Measurements from ENCODE around the gene GSX2. TPM values are rescaled to one million over a fixed set of nuclear protein-coding genes. Genes with fewer than 3 reads are reported as not detected.

Gene GSX2
- total and polyA plus RNA-seq, 2 of the 4 experiments (the other 2 are of a cell fraction), result not detected

DNA sequence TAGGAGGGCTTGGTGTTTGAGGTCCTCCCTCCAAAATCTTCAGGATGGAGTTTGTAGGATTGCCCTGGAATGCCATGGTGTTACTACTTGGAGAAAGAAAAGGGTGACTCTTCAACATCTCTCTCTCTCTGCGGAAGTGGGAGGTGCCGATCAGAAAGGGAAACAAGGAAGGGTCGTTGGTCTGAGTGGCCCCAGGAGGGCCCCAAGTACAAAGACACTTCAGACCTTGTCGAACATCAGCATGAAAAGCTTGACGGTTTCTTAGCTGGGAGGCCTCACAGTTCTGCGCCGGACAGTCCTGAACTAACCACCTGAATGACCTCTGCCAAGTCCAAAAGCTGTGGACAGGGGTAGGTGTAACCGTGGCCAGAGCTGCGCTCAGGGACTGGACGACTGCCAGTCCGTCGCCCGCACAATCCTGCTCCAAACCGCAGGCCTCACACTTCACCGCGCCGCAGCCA, 646 bp upstream of the GSX2 start:
- peak overlapping the region; percentile 37; the same call in 1 of the 2 replicates for H2AK5ac ChIP-seq (ENCODE audit: low read depth, low read length)
- dilution Hi-C loops (cut with HindIII; ENCODE audit: low sequenced_read_pairs, unreplicated experiment), result no loop called here
- H2AK9ac ChIP-seq (replicated peaks; ENCODE audit: low read depth, low read length, poor library complexity), result peak overlapping the region; percentile 22
- H3K14ac ChIP-seq (replicated peaks; ENCODE audit: low read depth, low read length), result no peak overlapping the region
- TF ChIP-seq NFE2L2 (IDR thresholded peaks at IDR 0.05; ENCODE audit: low read depth, low read length) (no peak), CHD1 (IDR thresholded peaks at IDR 0.05; ENCODE audit: low read depth, low read length) (no peak), RFX5 (IDR thresholded peaks at IDR 0.05; ENCODE audit: low read depth, low read length) (no peak), SMC3 (IDR thresholded peaks at IDR 0.05; ENCODE audit: low read depth, low read length) (no peak), BHLHE40 (IDR thresholded peaks at IDR 0.05; ENCODE audit: low read depth, low read length) (no peak), RAD21 (IDR thresholded peaks at IDR 0.05; ENCODE audit: low read length) (no peak), FOS (IDR thresholded peaks at IDR 0.05; ENCODE audit: low read depth, low read length) (no peak), POLR2A (IDR thresholded peaks at IDR 0.05; ENCODE audit: low read depth, low read length) (no peak), RCOR1 (IDR thresholded peaks at IDR 0.05; ENCODE audit: insufficient replicate concordance, low read length) (no peak), MAFK (IDR thresholded peaks at IDR 0.05; ENCODE audit: low read depth, low read length) (no peak), MXI1 (IDR thresholded peaks at IDR 0.05; ENCODE audit: borderline replicate concordance, low read depth, low read length) (no peak), MAZ (IDR thresholded peaks at IDR 0.05; ENCODE audit: borderline replicate concordance, low read depth, low read length) (no peak), CEBPB (IDR thresholded peaks at IDR 0.05; ENCODE audit: low read depth, low read length) (no peak)
- TF ChIP-seq, protein P1, sequence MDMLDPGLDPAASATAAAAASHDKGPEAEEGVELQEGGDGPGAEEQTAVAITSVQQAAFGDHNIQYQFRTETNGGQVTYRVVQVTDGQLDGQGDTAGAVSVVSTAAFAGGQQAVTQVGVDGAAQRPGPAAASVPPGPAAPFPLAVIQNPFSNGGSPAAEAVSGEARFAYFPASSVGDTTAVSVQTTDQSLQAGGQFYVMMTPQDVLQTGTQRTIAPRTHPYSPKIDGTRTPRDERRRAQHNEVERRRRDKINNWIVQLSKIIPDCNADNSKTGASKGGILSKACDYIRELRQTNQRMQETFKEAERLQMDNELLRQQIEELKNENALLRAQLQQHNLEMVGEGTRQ (IDR thresholded peaks at IDR 0.05; ENCODE audit: low read depth, low read length), result no peak
- TF ChIP-seq, protein P2, sequence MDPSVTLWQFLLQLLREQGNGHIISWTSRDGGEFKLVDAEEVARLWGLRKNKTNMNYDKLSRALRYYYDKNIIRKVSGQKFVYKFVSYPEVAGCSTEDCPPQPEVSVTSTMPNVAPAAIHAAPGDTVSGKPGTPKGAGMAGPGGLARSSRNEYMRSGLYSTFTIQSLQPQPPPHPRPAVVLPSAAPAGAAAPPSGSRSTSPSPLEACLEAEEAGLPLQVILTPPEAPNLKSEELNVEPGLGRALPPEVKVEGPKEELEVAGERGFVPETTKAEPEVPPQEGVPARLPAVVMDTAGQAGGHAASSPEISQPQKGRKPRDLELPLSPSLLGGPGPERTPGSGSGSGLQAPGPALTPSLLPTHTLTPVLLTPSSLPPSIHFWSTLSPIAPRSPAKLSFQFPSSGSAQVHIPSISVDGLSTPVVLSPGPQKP (IDR thresholded peaks at IDR 0.05; ENCODE audit: borderline replicate concordance, low read depth, low read length), result no peak
- TF ChIP-seq, protein P3, sequence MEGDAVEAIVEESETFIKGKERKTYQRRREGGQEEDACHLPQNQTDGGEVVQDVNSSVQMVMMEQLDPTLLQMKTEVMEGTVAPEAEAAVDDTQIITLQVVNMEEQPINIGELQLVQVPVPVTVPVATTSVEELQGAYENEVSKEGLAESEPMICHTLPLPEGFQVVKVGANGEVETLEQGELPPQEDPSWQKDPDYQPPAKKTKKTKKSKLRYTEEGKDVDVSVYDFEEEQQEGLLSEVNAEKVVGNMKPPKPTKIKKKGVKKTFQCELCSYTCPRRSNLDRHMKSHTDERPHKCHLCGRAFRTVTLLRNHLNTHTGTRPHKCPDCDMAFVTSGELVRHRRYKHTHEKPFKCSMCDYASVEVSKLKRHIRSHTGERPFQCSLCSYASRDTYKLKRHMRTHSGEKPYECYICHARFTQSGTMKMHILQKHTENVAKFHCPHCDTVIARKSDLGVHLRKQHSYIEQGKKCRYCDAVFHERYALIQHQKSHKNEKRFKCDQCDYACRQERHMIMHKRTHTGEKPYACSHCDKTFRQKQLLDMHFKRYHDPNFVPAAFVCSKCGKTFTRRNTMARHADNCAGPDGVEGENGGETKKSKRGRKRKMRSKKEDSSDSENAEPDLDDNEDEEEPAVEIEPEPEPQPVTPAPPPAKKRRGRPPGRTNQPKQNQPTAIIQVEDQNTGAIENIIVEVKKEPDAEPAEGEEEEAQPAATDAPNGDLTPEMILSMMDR (conservative IDR thresholded peaks at IDR 0.05; ENCODE audit: low read depth, low read length), result no peak
- ChIA-PET POLR2A (ENCODE audit: unreplicated experiment) (no interaction called here), CTCF (no interaction called here)
- H3K36me3 ChIP-seq (ENCODE audit: control insufficient read depth, insufficient read depth, low read length), result no peaks in the 10 kb centered on the region
- peaks cover 9% of the 10 kb centered on the region; the same call in 1 of the 2 replicates for H3K9me1 ChIP-seq (ENCODE audit: insufficient read depth, low read length)
- H2BK120ac ChIP-seq (ENCODE audit: low read depth, low read length), result no peak overlapping the region
- H3K56ac ChIP-seq (ENCODE audit: extremely low read depth, insufficient read depth, low read length), result no peak overlapping the region
- no peak overlapping the region for H3K18ac ChIP-seq (ENCODE audit: low read depth, low read length)
- H4K5ac ChIP-seq (ENCODE audit: low read depth, low read length), result no peak overlapping the region
- peaks cover 65% of the 10 kb centered on the region for H3K27me3 ChIP-seq (ENCODE audit: control insufficient read depth, insufficient read depth, low read length)
- no peak overlapping the region for H3K9ac ChIP-seq (ENCODE audit: low read depth, low read length)
- WGBS, 2 experiments (ENCODE audit: extremely low coverage in 2 of 2, insufficient read length in 1 of 2), result 50% methylated on average over 2 of the region's 17 CpGs; no CpG with 5 or more reads in 1 of the 2 experiments
- H2BK20ac ChIP-seq (ENCODE audit: low read depth, low read length), result no peak overlapping the region; the same call in 1 of the 2 replicates
- intact Hi-C loops (cut with micrococcal nuclease), result no loop called here
- no peak overlapping the region for H3K27ac ChIP-seq (ENCODE audit: insufficient read depth, low read length)
- H2BK15ac ChIP-seq (ENCODE audit: low read depth, low read length), result no peak overlapping the region
- DNase-seq (no peak), ATAC-seq (ENCODE audit: low read depth) (no peak)
- H3K4me1 ChIP-seq (ENCODE audit: control insufficient read depth, insufficient read depth, low read length), result no peaks in the 10 kb centered on the region
- peak overlapping the region; percentile 10; the same call in 1 of the 2 replicates for H3K4ac ChIP-seq (ENCODE audit: low read depth, low read length)
- no peak overlapping the region for H4K91ac ChIP-seq (ENCODE audit: insufficient read depth, low read depth, low read length)
- no peak overlapping the region for H2BK5ac ChIP-seq (ENCODE audit: low read depth, low read length, poor library complexity, severe bottlenecking)
- peak overlapping the region; percentile 56 for H2AFZ ChIP-seq (replicated peaks; ENCODE audit: low read length, poor library complexity)
- no peaks in the 10 kb centered on the region for H3K79me1 ChIP-seq (ENCODE audit: low read depth in 1 of 2, low read length in 2 of 2)
- H4K20me1 ChIP-seq (ENCODE audit: insufficient read depth, low read length), result no peaks in the 10 kb centered on the region
- BruUV-seq (replicated peaks), result no TSS peak
- in situ Hi-C loops (cut with MboI; ENCODE audit: low sequenced_read_pairs), result no loop called here
- peak overlapping the region; percentile 42; the same call in 1 of the 2 replicates for H3K23ac ChIP-seq (ENCODE audit: low read depth, low read length)
- no peak overlapping the region for H3K4me3 ChIP-seq (ENCODE audit: insufficient read depth, low read depth, low read length)
- H3K9me3 ChIP-seq (ENCODE audit: control insufficient read depth, insufficient read depth, low read length), result no peaks in the 10 kb centered on the region
- H4K8ac ChIP-seq (ENCODE audit: low read depth in 2 of 2, low read length in 2 of 2), result no peak overlapping the region
- H3K4me2 ChIP-seq (ENCODE audit: low read depth, low read length), result no peak overlapping the region; the same call in 1 of the 2 replicates

Data from IMR-90 (cell line).